Heart left ventricle (tissue), 16 donors: ENCODE results near the gene ICOSLG. TPM values are rescaled to one million over a fixed set of nuclear protein-coding genes. Genes with fewer than 3 reads are reported as not detected.
"Not testable (repeated sequence)": the region's sequence is repeated elsewhere in the genome, so short reads cannot be mapped to it uniquely, and the experiment has no call there.

ENCODE experiments used
- ATAC-seq, 4 donors: fragments of 200-7000 bp; cut with Tn5 transposase; one replicate each; pipeline ENCODE4 v1.9.1; 2020 to 2022; ENCODE audit warnings: moderate library complexity in 4 of 4, mild to moderate bottlenecking in 3 of 4, moderate number of reproducible peaks in 1 of 4
- DNase-seq, 5 donors: peaks; one replicate each; pipeline ENCODE4 v3.0.0-alpha.2; 2020
- H3K27ac ChIP-seq, 12 donors: fragments of 200-600 bp; sonication (generic) in 4 of 12; one replicate each; pipeline versions ENCODE4 v1.5.0 to v1.8.0; 2016 to 2022; ENCODE audit warnings: mild to moderate bottlenecking in 2 of 12
- H3K27me3 ChIP-seq, 9 donors: fragments of 200-600 bp; sonication (generic) in 2 of 9; one replicate each; pipeline versions ENCODE4 v1.5.1 to v1.8.0; 2016 to 2022; ENCODE audit warnings: mild to moderate bottlenecking in 3 of 9
- H3K36me3 ChIP-seq, 9 donors: fragments of 200-600 bp; sonication (generic) in 2 of 9; one replicate each; pipeline versions ENCODE4 v1.5.0 to v1.8.0; 2018 to 2022; ENCODE audit warnings: mild to moderate bottlenecking in 2 of 9
- H3K4me1 ChIP-seq, 12 donors: fragments of 200-600 bp; sonication (generic) in 4 of 12; one replicate each; pipeline versions ENCODE4 v1.5.0 to v1.8.0; 2016 to 2022; ENCODE audit warnings: mild to moderate bottlenecking in 3 of 12
- H3K4me3 ChIP-seq, 12 donors: fragments of 200-600 bp; sonication (generic) in 4 of 12; one replicate each; pipeline versions ENCODE4 v1.5.0 to v1.8.0; 2017 to 2022; ENCODE audit warnings: mild to moderate bottlenecking in 9 of 12, moderate library complexity in 4 of 12
- H3K9me3 ChIP-seq, 12 donors: fragments of 200-600 bp; sonication (generic) in 4 of 12; one replicate each; pipeline versions ENCODE4 v1.5.0 to v1.8.0; 2016 to 2022; ENCODE audit warnings: mild to moderate bottlenecking in 1 of 12
- WGBS, 4 donors: extraction: QIAGEN DNeasy Blood & Tissue Kit in 2 of 4; methylation state at CpG; one replicate each; pipeline versions ENCODE4 v1.1.5 to v1.1.7; 2013 to 2018; 5-methylcytosine and 5-hydroxymethylcytosine counted together
- intact Hi-C, 10 donors: fragments of 100-400 bp; cut with DNase I; formaldehyde crosslinking; loops; one replicate each; pipeline versions ENCODE4 v1.11.1 to v1.14.2; 2022
- polyA plus RNA-seq, 2 donors: library from polyadenylated mRNA; stranded (reverse); fragments of 200-250 nt; gene quantifications; one replicate each; pipeline ENCODE4 v1.2.3, GENCODE V29; 2013
- total RNA-seq, 9 donors: library from RNA; depleted of rRNA in 2 of 9; stranded (reverse); fragments of >200 nt in 2 of 9; fragmentation: NEBNext Ultra II Directional in 3 of 9; extraction: Animal tissue kit (Norgen Biotek cat#: 25700) in 3 of 9; gene quantifications; one replicate each; pipeline versions ENCODE4 v1.1.0 to v1.2.4, GENCODE V29; 2016 to 2023
- donor health status: ischemic (EF 13 %, LVEDD 7.1; RV severe dilation, severe dysfunction).
- donor health status: healthy with polysubstance abuse.
- donor health status: DM: no; HTN: yes; CAD: no.
- donor health status: DM: no; HTN: no; CAD: no.
- donor health status: ischemic (EF 25% LVEDD 6.9; RV normal size, moderate dysfunction).
- donor health status: ischemic (EF 25% LVEDD 5.7; RV mildly dilated, moderate dysfunction).
- donor health status: healthy.
- donor health status: DM: yes; HTN: yes; CAD: no.
- donor health status: ischemic (EF 35%, LVEDD 5.7; RV mildly dilated, moderate dysfunction).
- donor health status: nonischemic (EF 11% LVEDD 7.7; RV severe dilation, severe dysfunction).
- donor health status: DM: yes; HTN: yes; CAD: no.
- donor health status: PGD.
- donor health status: ischemic (EF 29% LVEDD 5.4; RV normal size, mild dysfunction).
- donor health status: nonischemic (EF 23%, LVEDD 6.1; RV moderate dilation, normal function).

The ICOSLG gene
- total and polyA plus RNA-seq, 11 donors: 0.78 to 5.5 (median 1.5) TPM

DNA sequence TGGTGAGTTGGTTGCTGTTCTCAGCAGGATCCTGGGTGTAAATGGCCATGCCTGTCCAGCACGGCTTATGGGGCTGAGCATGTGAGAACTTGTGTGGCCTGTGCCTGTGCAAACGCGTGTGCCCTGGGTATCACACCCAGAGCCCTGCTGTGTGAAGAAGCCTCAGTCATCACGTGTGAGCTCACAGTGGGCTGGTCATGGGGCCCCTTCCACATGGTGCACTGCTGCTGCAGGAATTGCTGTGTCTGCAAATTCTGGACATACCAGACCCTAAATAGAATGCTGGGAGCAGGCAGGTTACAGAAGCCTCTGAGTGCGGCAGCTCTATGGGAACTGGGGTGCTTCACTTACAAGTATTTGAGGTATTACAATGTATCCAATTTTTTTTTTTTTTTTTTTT, 17.4 kb downstream of the ICOSLG start:
- no CpG with 5 or more reads among the region's 5 CpGs for WGBS, 4 donors
- intact Hi-C loops, H3K36me3 ChIP-seq, H3K27ac ChIP-seq, H3K9me3 ChIP-seq, H3K27me3 ChIP-seq, H3K4me3 ChIP-seq, H3K4me1 ChIP-seq, DNase-seq: not testable (repeated sequence)
- peak; percentile 38 to 82 (median 64) for ATAC-seq

DNA sequence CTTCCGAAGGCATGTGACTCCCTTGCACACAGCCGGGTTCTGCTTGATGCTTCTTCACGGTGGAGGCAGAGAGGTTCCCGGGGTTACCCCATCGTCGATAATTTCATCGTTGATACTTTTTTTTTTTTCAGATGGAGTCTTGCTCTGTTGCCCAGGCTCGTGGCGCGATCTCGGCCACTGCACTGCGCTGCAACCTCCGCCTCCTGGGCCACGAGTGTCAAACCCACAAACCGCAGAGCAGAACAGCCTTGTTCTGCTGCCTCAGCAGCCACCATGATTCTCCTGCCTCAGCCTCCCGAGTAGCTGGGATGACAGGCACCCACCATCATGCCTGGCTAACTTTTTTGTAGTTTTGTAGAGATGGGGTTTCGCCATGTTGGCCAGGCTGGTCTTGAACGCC, 20.1 kb downstream of the ICOSLG start:
- H3K27me3 ChIP-seq, intact Hi-C loops, H3K9me3 ChIP-seq, H3K4me1 ChIP-seq, DNase-seq, H3K36me3 ChIP-seq, H3K27ac ChIP-seq, H3K4me3 ChIP-seq, ATAC-seq: not testable (repeated sequence)
- WGBS, 4 donors: no CpG with 5 or more reads among the region's 18 CpGs

- H3K36me3 ChIP-seq, intact Hi-C loops, H3K4me1 ChIP-seq, H3K27ac ChIP-seq, ATAC-seq, H3K4me3 ChIP-seq, H3K27me3 ChIP-seq, H3K9me3 ChIP-seq, DNase-seq: not testable (repeated sequence)
- no CpG with 5 or more reads among the region's 8 CpGs for WGBS, 4 donors
Observed at GRCh38 chr21:44218461-44218860, 22.3 kb downstream of the ICOSLG start.

DNA sequence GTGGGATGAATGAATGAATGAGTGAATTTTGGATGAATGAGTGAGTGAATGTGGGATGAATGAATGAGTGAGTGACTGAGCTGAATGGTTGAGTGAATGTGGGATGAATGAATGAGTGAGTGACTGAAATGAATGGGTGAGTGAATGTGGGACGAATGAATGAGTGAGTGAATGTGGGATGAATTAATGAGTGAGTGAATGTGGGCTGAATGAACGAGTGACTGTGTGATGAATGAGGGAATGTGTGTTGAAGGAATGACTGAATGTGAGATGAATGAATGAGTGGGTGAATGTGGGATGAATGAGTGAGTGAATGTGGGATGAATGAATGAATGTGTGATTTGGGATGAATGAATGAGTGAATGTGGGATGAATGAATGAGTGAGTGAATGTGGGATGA, 28.8 kb downstream of the ICOSLG start:
- H3K36me3 ChIP-seq, H3K9me3 ChIP-seq, ATAC-seq, DNase-seq, H3K27me3 ChIP-seq, H3K4me1 ChIP-seq, intact Hi-C loops, H3K4me3 ChIP-seq, H3K27ac ChIP-seq: not testable (repeated sequence)
- WGBS, 4 donors: 97 to 100% (median 100%) methylated on average over 2 of the region's 2 CpGs; no CpG with 5 or more reads in 1 of the 4 donors

- H3K36me3 ChIP-seq, H3K27me3 ChIP-seq, intact Hi-C loops, H3K4me1 ChIP-seq, H3K4me3 ChIP-seq, H3K9me3 ChIP-seq, H3K27ac ChIP-seq, ATAC-seq, DNase-seq: not testable (repeated sequence)
- WGBS, 4 donors: 96 to 100% (median 96%) methylated on average over 2 to 3 of the region's 3 CpGs; no CpG with 5 or more reads in 1 of the 4 donors
Observed at GRCh38 chr21:44211574-44211973, 29.2 kb downstream of the ICOSLG start.

- 39 to 56% (median 50%) methylated on average over 1 to 8 of the region's 15 CpGs; no CpG with 5 or more reads in 1 of the 4 donors for WGBS, 4 donors
- peak; percentile 73 to 88 (median 82) for ATAC-seq
- H3K9me3 ChIP-seq, H3K4me1 ChIP-seq, H3K4me3 ChIP-seq, intact Hi-C loops, H3K36me3 ChIP-seq, H3K27me3 ChIP-seq: not testable (repeated sequence)
- DNase-seq: peak; percentile 17 to 66 (median 34)
- H3K27ac ChIP-seq: peak overlapping the region in 2 of 12 donors; percentile 34 to 37
Observed at GRCh38 chr21:44207860-44208646, 32.7 kb downstream of the ICOSLG start.

- no CpG with 5 or more reads among the region's 33 CpGs for WGBS, 4 donors
- DNase-seq, intact Hi-C loops, H3K36me3 ChIP-seq, H3K27ac ChIP-seq, H3K4me3 ChIP-seq, H3K9me3 ChIP-seq, H3K4me1 ChIP-seq, H3K27me3 ChIP-seq: not testable (repeated sequence)
- ATAC-seq: peak in 2 of 4 donors; percentile 22 to 45
Observed at GRCh38 chr21:44206698-44207676, 33.8 kb downstream of the ICOSLG start.

DNA sequence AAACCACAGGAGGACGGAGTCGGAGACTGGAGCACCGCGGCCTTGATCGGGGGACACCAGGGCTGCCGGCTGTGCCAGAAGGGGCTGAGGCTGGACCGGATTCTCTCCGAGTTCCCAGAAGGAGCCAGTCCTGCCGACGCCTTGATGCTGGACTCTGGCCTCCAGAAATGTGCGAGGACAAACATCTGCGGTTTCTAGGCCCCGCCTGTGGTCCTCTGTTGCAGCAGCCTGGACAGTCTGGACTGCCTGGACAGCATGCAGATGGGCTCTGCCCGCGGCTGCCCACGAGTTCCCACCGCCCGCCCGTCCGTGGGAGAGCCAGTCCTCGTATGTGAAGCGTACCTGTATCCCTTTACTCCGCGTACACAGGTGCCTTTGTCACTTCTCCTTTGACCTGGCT, 34.6 kb downstream of the ICOSLG start:
- no CpG with 5 or more reads among the region's 24 CpGs for WGBS, 4 donors
- peak in 2 of 4 donors; percentile 44 for ATAC-seq
- DNase-seq: not testable (repeated sequence)

DNA sequence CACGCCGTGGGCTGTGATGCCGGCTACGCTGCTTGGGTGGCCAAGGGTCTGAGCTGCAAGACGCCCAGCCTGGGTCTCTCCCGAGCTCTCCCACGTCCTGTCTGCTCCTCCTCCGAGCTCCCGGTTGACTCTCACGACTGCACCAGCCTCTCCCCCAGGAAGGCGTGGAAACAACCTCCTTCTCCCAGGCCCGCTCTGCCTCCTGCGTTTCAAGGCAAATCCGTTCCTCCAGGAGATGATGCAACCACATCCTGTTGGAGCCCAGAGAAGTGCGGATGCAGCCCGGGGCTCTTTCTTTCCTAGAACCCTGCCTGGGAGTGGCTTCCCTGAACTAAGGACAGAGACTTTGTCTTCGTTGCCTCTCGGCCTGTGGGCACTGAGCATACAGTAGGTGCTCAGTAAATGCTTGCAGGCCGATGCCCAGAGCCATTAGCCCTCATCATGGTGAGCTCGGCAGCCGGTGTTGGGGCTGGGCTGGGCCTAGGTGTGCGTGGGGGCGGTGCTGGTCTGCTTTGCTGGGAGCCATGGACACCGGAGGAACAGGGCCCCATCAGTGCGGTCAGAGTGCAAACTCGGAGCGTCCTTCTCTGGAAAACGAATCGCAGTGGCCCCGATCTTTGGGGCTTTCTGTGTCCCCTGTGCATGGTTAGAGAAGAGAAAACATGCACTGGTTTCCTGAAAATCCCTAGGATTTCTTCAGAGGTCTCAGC, 38.0 kb downstream of the ICOSLG start:
- WGBS, 4 donors: no CpG with 5 or more reads among the region's 30 CpGs
- DNase-seq, H3K4me3 ChIP-seq, H3K36me3 ChIP-seq, H3K9me3 ChIP-seq, H3K4me1 ChIP-seq, H3K27ac ChIP-seq, intact Hi-C loops, H3K27me3 ChIP-seq: not testable (repeated sequence)
- ATAC-seq: peak; percentile 57 to 91 (median 79)

More for the DNA sequence above, 34.6 kb downstream of the ICOSLG start:
- H3K36me3 ChIP-seq, H3K27me3 ChIP-seq, intact Hi-C loops, H3K9me3 ChIP-seq, H3K4me1 ChIP-seq, H3K4me3 ChIP-seq, H3K27ac ChIP-seq: not testable (repeated sequence)

GRCh38 chr21:44199997-44200396, 40.7 kb downstream of the ICOSLG start:
- H3K27me3 ChIP-seq, H3K36me3 ChIP-seq, H3K27ac ChIP-seq, ATAC-seq, H3K9me3 ChIP-seq, H3K4me1 ChIP-seq, H3K4me3 ChIP-seq, intact Hi-C loops: not testable (repeated sequence)
- 94 to 96% (median 95%) methylated on average over 10 to 11 of the region's 11 CpGs for WGBS, 4 donors
- peak in 1 of 5 donors; percentile 3 for DNase-seq
